GM19324 (cell line): Measurements from ENCODE around the gene PLA2G6.

ENCODE experiments used
- ATAC-seq: cut with Tn5 transposase; IDR thresholded peaks from one replicate; pipeline ENCODE4 v1.9.1; 2021; ENCODE audit warnings: mild to moderate bottlenecking, moderate library complexity; ENCODE audit not compliant: unreplicated experiment, low FRiP score

The PLA2G6 gene

DNA sequence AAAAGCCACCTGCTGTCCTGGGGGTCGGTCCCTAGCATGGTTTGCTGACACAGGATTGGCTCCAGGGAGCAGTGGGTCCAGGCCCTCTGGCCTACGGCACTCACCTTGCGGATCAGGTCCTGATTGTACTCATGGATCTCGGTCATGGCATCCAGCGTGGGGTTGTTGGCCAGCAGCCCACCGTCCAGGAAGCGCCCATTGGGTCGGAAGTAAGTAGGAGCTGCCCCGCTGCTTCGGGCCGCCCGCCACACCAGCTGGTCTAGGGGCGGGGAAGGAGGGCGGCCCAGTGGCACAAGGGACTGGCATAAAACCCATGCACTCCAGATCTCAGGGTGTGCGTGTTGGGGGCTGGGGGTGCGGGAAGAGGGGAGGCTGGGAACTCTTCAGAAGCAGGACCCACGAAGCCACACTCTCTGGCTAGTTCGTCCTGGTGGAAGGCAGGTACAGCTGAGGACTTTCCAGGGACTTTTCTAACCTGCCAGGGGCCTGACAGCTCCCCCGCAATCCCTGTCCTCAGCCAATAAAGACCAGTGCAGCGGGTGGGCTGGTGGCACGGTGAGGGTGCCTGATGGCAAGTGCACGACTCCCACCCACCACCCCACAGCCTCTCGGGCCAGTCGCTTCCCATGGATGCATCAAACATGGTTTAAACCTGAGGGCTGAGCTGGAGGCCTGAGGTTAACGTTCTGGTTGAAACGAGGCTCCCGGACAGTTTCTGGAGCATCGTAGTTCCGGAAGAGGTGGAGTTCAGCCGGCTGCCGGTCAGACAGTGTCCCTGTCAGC lies 66.0 kb downstream of the PLA2G6 start:
- no peak for ATAC-seq

- ATAC-seq, result no peak
Observed at GRCh38 chr22:38114484-38115398, 66.9 kb downstream of the PLA2G6 start.

DNA sequence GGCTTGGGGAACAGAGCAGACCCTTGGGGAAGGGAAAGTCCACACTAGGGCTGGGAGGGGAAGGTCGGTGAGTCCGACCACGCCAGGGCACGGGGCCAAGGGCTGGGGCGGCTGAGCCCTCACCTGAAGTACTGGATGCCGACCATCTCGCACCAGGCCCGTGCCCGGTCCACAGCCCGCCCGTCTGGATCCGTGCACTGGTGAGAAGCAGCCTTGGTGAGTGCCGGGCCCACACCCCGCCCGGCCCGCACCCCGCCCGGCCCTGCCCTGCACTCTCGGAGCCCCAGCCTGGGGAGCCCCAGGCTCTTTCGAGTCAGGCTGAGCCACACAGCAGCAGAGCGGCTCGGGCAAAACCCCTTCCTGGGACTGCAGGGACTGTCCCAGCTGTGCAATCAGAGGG lies 69.2 kb downstream of the PLA2G6 start:
- ATAC-seq, result no peak

- ATAC-seq, result no peak
Observed at GRCh38 chr22:38111925-38112355, 69.7 kb downstream of the PLA2G6 start.

DNA sequence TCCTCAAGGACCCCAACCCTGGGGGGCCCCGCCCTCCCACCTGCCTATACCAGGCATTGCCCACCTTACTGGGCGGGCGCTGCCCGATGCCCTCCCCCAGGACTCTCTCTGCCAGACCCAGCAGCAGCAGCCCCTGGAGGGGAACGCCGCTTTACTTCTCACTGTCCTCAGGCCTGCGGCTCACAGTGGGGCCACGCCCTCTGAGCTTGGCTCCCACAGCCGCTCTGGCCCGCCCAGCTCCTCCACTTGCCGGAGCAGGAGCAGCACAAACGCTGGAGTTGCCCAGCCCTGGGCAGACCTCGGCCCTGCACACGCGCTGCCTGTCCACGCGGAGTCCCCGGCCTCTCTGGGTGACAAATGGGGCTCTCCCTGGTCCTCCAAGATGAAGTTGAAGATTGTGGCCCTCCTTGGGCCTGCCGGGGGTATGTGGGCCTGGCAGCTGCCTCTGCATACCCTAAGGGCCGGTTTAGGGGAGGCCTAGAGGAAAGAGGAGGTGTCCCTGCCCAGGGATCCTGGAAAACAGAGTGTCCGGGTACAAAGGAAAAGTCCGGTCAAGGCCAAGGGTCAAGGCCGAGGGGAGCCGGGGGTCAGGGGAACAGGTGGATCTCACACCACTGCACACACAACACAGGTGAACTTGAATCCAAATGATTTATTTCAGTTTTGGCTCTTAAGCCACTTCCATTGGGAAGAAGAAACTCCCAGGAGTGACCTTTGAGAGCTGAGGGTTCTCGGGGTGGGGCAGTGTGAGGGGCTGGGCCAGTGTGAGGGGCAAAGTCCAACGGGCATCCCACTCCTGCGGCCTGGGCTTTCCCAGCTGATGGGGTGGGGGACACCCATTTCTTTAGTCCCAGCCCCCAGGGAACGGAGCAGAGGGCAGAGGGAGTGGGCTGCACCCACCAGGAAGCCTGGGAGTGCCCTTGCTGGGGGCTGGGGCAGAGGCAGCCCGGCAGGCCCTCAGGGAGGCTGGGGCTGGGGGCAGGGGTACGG lies 70.5 kb downstream of the PLA2G6 start:
- no peak for ATAC-seq

GRCh38 chr22:38110008-38110862 lies 71.4 kb downstream of the PLA2G6 start, which contains the start of gene BAIAP2L2:
Gene BAIAP2L2, minus strand, starts transcription at chr22:38110684. Its CDS starts 159 bp downstream, at chr22:38110525.
- ATAC-seq, result no peak

- no peak for ATAC-seq
Observed at GRCh38 chr22:38109371-38110001, 72.1 kb downstream of the PLA2G6 start.

DNA sequence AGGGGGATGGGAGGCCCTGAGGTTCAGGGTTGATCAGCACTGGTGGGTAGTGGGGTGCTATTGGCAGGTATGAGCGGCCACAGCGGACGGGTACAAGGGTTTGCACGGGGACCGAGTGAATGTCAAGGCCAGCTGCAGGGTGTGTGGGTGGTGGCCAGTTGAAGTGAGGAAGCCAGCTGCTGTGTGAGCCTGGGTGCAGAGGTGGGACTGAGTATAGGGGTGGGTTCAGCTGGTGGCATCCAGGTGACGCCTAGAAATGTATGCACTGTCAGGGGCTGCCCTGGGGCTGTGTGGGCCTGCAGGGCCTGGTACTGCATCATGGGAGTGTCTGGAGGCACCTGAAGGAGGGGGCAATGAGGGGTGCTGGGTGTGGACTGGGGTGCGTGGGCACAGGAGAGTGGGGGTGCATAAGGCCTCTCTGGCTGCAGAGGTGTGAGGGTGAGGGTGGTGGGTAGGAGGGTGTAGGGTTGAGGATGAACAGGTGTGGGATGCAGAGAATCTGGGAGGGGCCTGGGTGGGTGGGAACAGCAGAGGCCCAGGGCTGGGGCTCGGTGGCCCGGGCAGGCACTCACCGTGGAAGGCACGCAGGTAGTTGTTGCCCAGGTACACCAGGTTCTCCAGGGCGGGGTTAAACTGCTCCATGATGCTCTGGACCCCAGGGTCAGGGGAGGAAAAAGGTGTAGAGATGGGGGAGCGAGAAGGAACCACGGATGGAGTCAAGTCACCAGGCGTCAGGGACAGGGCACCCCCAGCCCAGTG lies 72.9 kb downstream of the PLA2G6 start:
- ATAC-seq, result no peak

GRCh38 chr22:38107692-38108515 lies 73.7 kb downstream of the PLA2G6 start:
- no peak for ATAC-seq

DNA sequence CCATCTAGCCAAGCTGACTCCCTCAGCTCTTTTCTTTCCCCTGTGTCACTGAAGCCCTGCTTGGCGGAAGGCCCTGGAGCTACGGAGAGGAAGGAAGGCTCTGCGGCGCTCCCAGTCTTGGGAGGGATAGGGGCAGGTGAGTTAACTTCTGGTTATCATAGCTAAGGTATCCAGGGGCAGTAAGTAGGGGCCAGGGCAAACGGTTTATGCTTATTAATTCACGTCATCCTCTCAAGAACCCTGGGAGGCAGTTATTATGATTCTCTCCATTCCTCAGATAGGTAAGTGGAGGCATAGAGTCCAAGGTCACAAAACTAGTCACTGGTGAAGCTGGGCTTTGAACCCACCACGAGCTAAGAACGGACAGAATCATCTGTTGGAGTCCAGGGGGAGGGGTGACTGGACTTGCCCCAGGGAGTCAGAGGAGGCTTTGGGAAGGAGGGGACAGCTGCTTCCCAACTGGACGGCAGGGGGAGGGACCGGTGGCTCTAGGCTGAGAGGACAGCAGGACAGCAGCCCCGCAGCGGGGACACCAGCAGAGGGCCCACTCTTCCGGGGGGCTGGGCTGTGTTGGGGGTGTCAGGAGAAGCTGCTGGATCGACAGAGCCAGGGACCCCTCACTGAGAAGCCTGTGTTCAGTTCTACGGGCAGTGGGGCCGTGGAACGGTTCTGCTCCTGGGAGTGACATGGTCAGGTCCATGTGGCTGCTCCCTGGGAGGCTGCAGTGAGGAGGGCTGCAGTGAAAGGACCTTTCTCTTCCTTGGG lies 74.6 kb downstream of the PLA2G6 start:
- no peak for ATAC-seq

- no peak for ATAC-seq
Observed at GRCh38 chr22:38104084-38104483, 77.5 kb downstream of the PLA2G6 start.

- no peak for ATAC-seq
Observed at GRCh38 chr22:38103641-38104040, 78.0 kb downstream of the PLA2G6 start.

GRCh38 chr22:38098410-38099249 lies 83.0 kb downstream of the PLA2G6 start:
- no peak for ATAC-seq

DNA sequence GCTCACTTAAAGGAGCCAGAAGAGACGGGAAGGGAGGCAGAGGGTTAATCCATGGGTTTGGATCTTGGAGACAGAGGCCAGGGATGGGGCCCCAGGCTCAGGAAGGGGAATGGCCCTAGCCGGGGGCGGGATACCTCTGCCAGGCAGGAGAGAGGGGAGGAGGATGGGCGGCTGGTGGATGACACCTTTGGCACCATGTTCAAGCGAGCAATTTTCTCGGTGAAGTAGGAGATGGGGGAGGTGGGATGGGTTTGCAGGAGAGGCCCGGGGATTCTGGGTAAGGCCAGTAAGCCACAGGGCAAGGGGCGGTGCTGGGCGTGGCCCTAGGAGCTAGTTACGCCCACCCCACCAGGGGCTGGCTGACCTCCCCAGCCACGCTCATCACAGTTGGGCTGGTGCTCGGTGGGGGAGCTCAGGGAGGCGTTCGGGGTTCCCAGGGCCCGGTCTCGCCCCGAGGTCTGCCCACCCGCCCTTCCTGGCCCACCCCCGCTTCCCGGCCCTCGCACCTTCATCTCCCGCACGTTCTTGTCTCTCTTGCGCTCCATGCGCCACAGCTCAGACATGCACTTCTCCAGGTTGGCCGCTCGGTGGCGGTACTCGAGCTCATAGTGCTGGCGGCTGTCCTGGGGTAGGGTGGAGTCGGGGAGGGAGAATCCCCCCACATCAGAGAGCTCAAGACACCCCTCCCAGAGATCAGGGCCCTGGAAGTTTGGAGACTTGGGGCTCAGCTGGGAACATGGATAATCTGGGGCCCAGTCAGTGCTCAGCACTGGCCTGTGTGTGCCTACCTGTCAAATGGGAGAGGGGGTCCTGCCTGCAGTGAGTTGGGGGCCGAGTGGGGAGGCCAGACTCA lies 83.8 kb downstream of the PLA2G6 start:
- ATAC-seq, result no peak

DNA sequence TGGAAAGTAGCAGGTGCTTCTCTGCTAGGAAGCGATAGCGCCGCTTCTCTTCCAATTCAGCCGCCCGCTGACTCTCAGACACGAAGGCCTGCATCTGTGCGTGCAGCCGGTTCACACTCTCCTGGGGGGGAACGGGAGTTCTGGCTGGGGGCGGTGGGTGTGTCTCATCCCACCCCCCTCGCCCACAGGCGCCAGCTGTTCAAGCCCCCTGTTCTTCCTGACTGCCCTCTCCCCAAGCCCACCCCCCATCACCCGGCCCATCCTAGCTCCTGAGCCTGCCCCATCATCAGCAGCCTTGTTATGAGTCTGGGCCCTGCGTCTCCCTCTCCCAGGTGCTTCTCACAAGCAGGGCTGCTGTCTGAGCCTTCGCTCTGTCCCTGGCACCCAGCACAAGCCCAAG lies 84.6 kb downstream of the PLA2G6 start:
- ATAC-seq, result no peak
